DMS 273 (cell line): ENCODE data around the gene TRAF3IP1.
"Not testable (repeated sequence)": the region's sequence is repeated elsewhere in the genome, so short reads cannot be mapped to it uniquely, and the experiment has no call there.

Experiments
- DNase-seq: peaks from one replicate; lab custom pipeline; 2025; ENCODE audit not compliant: unreplicated experiment; lab: John Stamatoyannopoulos, UW

TRAF3IP1 gene

DNA sequence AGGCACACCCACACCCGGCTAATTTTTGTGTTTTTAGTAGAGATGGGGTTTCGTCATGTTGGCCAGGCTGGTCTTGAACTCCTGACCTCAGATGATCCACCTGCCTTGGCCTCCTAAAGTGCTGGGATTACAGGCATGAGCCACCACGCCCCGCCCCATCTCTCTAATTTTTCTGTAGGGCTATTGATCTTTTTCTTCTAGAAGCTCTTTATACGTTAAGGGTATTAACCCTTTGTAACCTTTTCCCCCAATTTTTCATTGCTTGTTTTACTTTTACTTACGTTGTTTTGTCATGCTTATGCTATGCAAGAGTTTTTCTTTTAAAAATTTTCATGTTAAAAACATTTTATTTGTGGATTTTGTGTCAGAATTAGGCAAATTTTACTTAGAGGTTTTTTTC lies 121.9 kb downstream of the TRAF3IP1 start:
- DNase-seq = not testable (repeated sequence)

DNA sequence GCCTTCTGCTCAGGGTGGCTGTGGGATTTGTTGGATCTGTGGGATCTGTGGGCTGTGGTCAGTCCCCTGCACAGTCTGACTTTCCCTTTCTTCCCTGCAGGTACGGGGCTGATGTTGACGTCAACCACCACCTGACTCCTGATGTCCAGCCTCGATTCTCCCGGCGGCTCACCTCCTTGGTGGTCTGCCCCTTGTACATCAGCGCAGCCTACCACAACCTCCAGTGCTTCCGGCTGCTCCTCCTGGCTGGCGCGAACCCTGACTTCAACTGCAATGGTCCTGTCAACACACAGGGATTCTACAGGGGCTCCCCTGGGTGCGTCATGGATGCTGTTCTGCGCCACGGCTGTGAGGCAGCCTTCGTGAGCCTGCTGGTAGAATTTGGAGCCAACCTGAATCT lies 123.9 kb downstream of the TRAF3IP1 start:
- no peak for DNase-seq

DNA sequence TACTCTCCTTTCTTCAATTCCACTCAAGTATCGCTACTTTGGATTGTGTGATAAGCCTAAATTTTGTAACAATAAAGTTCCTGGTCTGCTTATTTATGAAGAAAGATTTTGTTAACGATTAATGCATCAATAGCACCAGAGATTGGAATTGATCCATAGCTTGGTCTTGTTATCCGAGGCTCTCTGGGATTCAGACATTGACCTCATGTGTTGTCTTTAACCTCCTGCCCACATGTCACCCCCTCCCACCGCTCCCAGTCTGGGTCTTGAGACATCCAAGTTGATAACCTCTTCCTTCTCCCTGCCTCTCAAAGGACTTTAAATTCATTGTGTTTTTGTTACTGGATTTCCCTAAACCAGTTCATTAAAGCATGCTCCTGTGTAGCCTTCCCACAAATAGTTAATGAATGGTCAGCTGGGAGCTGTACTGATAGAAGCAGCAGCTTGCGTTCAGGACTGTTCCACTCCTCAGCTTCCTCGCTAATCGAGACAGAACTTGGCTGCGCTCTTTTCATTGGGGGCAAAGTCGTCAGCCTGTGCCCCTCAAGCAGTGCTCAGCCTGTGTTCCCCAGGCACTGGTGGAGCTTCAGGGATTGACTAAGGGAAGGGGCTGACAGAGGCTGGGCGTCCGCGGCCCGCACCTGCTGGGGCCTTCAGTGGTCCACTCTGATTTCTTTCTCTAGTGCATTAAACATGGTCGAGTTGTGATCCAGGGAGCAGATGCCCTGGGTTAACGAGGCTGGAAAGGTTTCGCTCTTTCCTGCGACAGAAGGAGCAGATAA lies 125.3 kb downstream of the TRAF3IP1 start:
- no peak for DNase-seq

DNA sequence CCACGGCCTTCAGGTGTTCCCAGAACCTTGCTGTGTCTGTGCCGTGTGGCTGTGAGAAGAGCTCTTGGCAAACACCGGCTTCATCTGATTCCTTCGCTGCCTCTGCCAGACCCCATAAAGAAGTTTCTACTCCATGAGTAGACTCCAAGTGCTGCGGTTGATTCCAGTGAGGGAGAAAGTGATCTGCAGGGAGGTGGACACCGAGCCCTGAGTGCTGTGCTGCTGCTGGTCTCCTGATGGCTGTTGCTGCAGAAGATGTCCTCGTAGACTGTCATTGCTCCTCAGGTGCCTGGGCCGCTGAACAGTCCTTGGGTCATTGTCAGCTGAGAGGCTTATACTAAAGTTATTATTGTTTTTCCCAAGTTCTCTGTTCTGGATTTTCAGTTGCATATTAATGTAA lies 126.1 kb downstream of the TRAF3IP1 start:
- no peak for DNase-seq

DNA sequence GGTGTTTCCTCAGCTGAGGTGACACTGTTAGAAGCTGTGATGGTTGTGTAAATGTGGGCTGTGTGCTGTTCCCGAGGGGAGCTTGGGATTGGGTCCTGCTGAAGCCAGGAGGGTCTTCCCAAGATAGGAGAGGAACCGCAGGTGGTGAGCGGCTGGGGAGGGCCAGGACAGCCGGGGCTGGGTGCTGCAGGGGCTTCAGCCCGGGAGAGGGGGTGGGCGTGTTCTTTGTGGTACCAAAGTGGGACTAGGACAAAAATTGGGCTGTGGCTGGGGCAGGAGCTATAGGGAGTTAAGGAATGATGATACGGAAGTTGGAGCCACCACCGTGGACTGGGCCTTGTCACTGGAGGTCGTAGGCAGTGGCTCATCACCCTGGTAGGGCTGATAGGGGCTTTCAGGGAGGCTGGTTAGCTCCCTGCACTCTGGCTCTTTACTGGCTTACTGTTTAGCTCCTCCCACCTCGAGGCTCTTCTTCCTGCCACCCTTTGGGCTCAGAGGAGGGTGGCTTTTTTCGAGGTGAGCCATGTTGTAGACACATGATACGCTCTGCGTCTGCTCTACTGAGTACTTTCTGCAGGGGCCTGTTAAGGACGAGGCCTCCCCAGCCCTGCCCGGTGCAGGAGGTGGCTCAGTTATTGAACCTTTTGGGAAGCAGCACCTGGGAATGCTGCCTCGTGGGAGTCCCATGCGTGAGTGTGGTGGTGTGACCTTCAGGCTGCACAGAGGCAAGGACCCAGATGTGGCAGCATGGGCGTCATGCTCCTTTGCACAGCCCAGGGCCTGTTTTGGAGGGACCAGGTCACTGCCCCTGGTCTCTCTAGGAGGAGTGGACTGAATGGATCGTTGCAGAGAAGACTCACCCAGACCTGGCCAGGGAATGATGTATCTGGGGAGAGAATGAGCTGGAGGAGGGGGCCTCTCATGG lies 128.0 kb downstream of the TRAF3IP1 start:
- no peak for DNase-seq

DNA sequence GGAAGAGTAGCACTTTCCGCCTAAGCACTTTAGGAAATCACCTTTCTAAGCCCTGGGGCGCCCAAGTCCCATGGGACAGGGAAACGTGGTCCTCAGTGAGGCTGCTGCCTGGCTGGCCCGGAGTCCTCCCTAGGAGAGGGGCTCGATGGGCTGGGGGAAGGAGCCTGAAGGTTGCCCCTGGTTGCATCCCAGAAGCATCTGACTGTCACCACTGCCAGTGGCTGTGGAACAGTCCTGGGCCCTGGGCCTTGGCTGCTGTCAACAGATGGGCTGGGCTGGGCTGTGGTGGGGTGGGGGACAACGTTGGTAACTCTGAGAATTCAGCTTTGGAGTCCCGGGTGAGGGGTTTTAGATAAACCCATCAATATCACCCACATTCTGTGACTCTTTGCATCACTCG lies 128.9 kb downstream of the TRAF3IP1 start:
- no peak for DNase-seq

DNA sequence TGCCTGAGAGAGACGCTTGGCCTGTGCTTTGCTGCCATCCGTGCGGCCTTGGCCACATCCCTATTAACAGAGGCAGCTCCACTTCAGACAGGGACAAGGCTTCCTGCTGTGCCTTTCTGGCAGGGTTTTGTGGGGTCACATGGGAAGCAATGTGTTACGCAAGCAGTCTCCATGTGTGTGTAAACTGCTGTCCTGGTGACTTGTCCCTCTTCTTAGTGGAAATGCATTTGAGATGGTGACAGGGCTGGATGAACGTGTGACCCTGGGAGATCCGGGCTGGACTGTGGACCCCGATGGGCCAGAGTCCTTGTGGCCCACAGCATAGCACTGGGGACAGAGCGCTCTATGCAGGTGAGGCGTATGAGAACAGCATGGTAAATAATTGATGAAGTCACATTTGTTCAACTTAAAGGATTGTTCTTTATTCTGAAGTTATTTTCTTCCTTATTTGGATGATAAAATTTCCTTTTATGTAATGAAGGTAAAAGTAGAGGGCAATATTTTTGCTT lies 129.6 kb downstream of the TRAF3IP1 start:
- DNase-seq = no peak

DNA sequence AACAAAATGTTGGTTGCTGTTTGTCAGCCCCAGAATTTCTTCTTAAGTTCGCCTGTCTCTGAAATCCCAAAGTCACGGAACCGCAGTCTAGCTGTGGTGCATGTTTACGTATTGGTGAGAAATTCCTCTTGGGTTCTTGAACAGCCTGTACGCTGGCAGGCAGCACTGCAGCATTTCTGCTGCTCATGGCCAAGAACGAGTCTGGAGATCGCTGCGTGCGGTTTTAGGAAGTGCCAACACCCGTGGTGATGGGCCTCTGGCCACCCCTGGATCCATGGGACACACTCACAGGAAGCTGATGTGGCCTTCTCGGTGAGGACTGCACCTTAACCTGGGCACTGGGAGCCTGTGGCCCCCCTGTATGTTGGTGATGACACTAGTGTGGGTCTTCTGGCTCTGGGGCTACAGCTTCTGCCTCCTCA lies 130.1 kb downstream of the TRAF3IP1 start:
- DNase-seq = no peak
